Jurkat, Clone E6-1 (cell line): ENCODE measurements around the gene CDIP1.

ENCODE experiments used
- DNase-seq: peaks from one replicate; pipeline ENCODE4 v3.0.0-alpha.2; 2011; ENCODE audit warnings: low read depth, low spot score
- H3K4me3 ChIP-seq: 2 replicates; pipeline ENCODE4 v1.5.1; 2011; ENCODE audit warnings: mild to moderate bottlenecking, low read length, control low read depth, moderate library complexity

Gene CDIP1

GRCh38 chr16:4499196-4499555, 39.4 kb downstream of the CDIP1 start:
- no peak for DNase-seq
- no peak overlapping the region for H3K4me3 ChIP-seq

GRCh38 chr16:4498546-4499195, 39.9 kb downstream of the CDIP1 start:
- H3K4me3 ChIP-seq: no peak overlapping the region
- DNase-seq: no peak

GRCh38 chr16:4496305-4496704, 42.3 kb downstream of the CDIP1 start:
- no peak overlapping the region for H3K4me3 ChIP-seq
- DNase-seq: no peak

- DNase-seq: no peak
- no peak overlapping the region for H3K4me3 ChIP-seq
Measured at GRCh38 chr16:4495766-4496165, 42.8 kb downstream of the CDIP1 start.

GRCh38 chr16:4494746-4495490, 43.7 kb downstream of the CDIP1 start:
- DNase-seq: no peak
- no peak overlapping the region for H3K4me3 ChIP-seq

GRCh38 chr16:4491898-4492297, 46.7 kb downstream of the CDIP1 start:
- H3K4me3 ChIP-seq: no peak overlapping the region
- no peak for DNase-seq

- DNase-seq: no peak
- H3K4me3 ChIP-seq: no peak overlapping the region
Measured at GRCh38 chr16:4489030-4489429, 49.5 kb downstream of the CDIP1 start.

- H3K4me3 ChIP-seq: no peak overlapping the region
- peak; percentile 77 for DNase-seq
Measured at GRCh38 chr16:4488499-4488967, 50.0 kb downstream of the CDIP1 start.

- DNase-seq: no peak
- no peak overlapping the region for H3K4me3 ChIP-seq
Measured at GRCh38 chr16:4487955-4488498, 50.5 kb downstream of the CDIP1 start.

- DNase-seq: no peak
- H3K4me3 ChIP-seq: no peak overlapping the region
Measured at GRCh38 chr16:4486126-4486893, 52.3 kb downstream of the CDIP1 start.

GRCh38 chr16:4481963-4482362, 56.6 kb downstream of the CDIP1 start:
- no peak overlapping the region for H3K4me3 ChIP-seq
- DNase-seq: no peak

- H3K4me3 ChIP-seq: no peak overlapping the region
- no peak for DNase-seq
Measured at GRCh38 chr16:4481526-4481925, 57.0 kb downstream of the CDIP1 start.

GRCh38 chr16:4477966-4478365, 60.6 kb downstream of the CDIP1 start:
- DNase-seq: no peak
- peak overlapping the region; percentile 82; the same call in 1 of the 2 replicates for H3K4me3 ChIP-seq

- DNase-seq: peak; percentile 91
- H3K4me3 ChIP-seq: peak within 1 kb of the TSS; percentile 89
Measured at GRCh38 chr16:4475880-4476788, 62.4 kb downstream of the CDIP1 start, which contains the start of gene HMOX2. Gene HMOX2 (plus strand): TSS chr16:4476398. CDS start chr16:4505525, 29,127 bp downstream.

GRCh38 chr16:4474192-4474961, 64.2 kb downstream of the CDIP1 start, which contains the start of gene NMRAL1:
Gene NMRAL1 (minus strand): TSS chr16:4474625. CDS start chr16:4474132, 493 bp downstream.
- H3K4me3 ChIP-seq: peak within 1 kb of the TSS; percentile 89
- DNase-seq: peak; percentile 96

GRCh38 chr16:4472880-4473279, 65.7 kb downstream of the CDIP1 start:
- H3K4me3 ChIP-seq: peak overlapping the region; percentile 89
- no peak for DNase-seq

GRCh38 chr16:4471869-4472268, 66.7 kb downstream of the CDIP1 start:
- no peak for DNase-seq
- no peak overlapping the region for H3K4me3 ChIP-seq

- no peak overlapping the region for H3K4me3 ChIP-seq
- DNase-seq: no peak
Measured at GRCh38 chr16:4468972-4469371, 69.6 kb downstream of the CDIP1 start.
